DMS153 treated with DMSO at 0.1 percent for 48 hours (cell line): ENCODE data around the gene C12orf76.
A peak's percentile ranks its signal among the peaks of the same experiment; 100 is the strongest.
"Not testable (repeated sequence)": the region's sequence is repeated elsewhere in the genome, so short reads cannot be mapped to it uniquely, and the experiment has no call there.

Experiments used
- DNase-seq: peaks from one replicate; lab custom pipeline; 2025; ENCODE audit not compliant: unreplicated experiment; lab: John Stamatoyannopoulos, UW

The C12orf76 gene

DNA sequence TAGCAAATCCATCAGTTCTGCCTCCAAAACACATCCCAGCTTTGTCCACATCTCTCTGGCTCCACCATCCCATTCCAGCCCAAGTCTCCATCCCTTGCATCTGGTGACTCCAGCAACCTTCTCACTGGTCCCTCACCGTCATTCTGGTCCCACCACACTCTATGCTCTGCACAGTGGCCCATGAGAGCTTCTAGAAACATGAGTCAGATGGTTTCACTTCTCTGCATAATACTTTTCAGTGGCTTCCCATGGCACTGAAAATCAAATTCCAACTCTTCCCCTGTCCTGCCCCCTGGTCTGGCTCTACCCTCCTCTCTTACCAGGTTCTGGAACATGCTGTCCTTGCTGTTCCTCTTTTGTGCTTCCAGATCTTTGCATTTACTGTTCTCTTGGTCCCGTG lies 17.2 kb upstream of the C12orf76 start:
- DNase-seq = no peak

DNA sequence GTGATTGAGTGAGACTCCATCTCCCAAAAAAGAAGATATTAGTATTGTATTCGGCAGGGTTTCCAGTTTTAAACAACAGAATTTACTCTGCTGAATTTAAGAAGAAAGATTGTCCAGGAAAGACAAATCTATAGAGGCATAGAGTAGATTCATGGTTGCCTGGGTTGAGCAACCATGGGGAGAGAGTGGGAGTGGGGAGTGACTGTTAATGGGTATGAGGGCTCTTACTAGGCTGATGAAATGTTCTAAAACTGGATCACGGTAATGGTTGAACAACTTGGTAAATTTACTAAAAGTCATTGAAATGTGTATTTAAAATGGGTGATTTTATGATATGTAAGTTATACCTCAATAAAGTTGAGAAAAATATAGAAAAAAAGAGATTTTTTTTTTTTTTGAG lies 13.9 kb upstream of the C12orf76 start:
- DNase-seq = no peak

DNA sequence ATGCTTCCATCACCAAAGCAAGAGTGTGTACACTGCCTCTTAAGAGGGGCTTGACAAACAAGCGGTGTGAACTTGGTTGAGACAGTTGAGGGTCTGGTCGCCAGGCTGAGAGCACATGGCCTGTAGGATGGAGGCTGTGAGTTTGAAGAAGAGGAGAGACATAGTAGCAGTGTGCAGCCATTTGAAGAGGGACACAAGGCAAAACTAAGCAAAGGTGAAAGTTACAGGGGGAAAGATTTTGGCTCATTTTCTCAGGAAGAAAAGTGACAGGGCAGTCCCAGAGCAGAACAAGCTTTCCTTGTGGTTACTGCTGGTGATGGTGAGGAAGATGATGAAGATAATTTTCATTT lies 11.3 kb upstream of the C12orf76 start:
- no peak for DNase-seq

DNA sequence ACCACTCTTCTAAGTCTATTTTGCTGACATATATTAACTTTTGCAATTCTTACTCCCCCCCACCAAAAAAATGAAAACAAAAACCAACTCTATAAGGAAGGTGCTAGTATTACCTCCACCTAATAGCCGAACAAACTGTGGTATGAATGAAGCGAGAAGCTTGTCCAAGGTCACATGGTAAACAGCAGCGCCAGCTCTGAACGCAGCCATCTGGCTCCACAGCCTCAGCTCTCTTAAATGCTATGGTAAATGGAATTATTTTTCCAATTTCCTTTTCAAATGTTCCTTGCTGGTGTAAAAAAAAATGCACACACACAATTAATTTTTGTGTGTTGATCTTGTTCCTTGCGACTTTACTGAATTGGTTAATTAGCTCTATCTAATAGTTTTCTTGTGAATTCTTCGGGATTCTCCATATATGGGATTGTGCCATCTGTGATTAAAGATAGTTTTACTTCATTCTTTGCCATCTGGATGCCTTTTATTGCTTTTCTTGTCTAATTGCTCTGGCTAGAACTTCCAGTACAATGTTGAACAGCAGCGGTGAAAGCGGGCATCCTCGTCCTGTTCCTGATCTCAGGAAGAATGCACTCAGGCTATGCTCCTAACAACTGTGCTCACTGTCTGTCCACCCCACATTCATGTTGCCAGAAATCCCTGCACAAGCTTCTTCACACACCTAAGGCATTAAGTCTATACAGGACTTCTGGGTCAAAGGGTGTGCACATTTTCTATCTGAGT lies 10.7 kb upstream of the C12orf76 start:
- DNase-seq = no peak

DNA sequence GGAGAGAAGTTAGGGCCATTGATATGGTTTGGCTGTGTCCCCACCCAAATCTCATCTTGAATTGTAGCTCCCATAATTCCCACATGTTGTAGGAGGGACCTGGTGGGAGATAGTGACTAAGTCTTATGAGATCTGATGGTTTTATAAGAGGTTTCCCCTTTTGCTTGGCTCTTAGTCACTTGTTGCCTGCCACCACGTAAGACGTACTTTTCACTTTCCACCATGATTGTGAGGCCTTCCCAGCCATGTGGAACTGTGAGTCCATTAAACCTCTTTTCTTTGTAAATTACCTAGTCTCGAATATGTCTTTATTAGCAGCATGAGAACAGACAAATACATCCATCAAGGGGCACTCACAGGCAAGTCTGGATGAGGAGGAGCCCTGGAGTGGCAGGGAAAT lies 8.3 kb upstream of the C12orf76 start:
- not testable (repeated sequence) for DNase-seq

DNA sequence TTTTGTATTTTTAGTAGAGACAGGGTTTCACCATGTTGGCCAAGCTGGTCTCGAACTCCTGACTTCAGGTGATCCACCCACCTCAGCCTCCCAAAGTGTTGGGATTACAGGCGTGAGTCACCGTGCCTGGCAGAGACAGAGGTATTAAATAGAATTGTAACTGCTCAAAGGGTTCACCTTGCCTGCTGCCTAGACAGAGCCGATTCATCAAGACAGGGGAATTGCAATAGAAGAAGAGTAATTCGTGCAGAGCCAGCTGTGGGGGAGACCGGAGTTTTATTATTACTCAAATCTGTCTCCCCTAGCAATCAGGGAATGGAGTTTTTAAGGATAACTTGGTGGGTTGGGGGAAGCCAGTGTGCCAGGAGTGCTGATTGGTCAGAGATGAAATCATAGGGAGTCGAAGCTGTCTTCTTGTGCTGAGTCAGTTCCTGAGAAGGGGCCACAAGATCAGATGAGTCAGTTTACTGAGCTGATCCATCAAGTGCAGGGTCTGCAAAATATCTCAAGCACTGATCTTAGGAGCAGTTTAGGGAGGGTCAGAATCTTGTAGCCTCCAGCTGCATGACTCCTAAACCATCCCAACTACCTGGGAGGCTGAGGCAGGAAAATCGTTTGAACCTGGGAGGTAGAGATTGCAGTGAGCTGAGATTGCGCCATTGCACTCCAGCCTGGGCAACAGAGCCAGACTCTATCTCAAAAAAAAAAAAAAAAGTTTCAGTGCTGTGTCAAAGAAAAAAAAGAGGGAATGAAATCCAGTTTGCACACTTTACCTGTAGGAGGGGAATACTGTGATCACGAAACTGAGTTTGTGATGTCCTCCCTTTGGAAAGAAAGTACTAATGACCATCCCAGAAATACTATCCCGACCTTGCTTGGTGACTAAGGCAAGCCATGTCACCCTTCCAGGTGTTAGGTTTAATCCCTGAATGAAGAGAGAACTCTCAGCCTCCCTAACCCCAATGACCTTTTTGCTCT lies 7.3 kb upstream of the C12orf76 start:
- DNase-seq = not testable (repeated sequence)

DNA sequence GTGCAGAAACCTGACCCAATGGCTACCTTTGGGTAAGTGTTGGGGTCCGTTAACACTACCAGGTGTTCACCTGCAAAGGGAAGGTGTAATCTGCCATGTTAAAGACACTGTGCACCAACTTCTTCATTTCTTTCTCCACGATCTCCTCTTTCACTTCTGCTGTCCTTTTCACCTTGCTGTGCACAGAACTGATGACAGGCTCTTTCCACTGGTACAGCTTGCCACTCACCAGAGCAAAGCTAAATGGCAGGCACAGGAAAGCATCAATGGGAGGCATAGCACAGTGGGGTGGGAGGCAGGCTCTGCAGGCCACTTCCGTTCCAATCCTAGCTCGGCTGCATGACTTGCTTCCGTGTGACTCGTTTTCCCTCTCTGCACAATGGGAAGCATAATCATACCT lies 2.6 kb upstream of the C12orf76 start:
- DNase-seq = no peak

DNA sequence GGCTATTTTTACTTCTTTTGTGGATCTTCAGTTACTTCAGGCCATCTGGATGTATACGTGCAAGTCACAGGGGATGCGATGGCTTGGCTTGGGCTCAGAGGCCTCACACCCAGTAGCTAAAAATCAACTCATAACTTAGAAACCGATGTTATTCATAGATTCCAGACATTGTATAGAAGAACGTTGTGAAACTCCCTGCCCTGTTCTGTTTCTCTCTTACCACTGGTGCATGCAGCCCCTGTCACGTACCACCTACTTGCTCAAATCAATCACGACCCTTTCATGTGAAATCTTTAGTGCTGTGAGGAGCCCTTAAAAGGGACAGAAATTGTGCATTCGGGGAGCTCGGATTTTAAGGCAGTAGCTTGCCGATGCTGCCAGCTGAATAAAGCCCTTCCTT lies 1.3 kb upstream of the C12orf76 start:
- not testable (repeated sequence) for DNase-seq

DNA sequence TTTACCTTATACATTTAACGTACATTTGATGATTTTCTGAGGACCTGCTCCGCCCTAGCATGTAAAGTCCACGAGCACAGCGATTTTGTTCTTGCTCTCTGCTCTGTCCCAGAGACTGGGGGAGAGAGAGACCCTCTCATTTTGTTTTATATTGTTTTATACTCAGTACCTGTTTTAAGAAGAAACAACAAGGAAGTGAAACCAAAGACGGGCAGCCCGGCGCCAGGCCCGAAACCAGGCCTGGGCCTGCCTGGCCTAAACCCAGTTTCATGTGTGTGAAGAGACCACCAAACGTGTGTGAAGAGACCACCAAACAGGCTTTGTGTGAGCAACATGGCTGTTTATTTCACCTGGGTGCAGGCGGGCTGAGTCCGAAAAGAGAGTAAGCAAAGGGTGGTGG lies 712 bp upstream of the C12orf76 start:
- not testable (repeated sequence) for DNase-seq

DNA sequence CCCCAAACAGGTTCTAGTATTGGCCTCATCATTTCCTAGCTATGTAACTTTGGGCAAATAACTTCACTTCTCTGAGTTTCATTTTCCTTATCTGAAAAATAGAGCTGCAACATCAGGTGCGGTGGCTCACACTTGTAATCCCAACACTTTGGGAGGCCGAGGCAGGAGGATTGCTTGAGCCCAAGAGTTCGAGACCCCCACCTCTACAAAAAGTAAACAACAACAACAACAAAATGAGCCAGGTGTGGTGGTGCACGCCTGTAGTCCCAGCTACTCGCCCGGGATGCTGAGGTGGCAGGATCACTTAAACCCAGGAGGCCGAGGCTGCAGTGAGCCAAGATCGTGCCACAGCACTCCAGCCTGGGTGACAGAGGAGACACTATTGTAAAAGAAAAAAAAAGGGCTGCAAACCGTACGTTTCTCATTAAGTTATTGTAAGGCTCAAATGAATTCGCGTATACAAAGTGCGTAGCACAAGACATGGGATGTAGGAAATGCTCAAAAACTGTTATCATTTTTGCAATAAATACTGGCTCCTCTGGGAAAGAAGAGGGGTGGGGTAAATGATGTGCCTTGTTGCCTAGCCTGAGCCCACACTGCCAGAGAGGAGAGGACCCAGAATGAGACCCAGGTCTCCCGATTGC lies 903 bp downstream of the C12orf76 start:
- DNase-seq = no peak

DNA sequence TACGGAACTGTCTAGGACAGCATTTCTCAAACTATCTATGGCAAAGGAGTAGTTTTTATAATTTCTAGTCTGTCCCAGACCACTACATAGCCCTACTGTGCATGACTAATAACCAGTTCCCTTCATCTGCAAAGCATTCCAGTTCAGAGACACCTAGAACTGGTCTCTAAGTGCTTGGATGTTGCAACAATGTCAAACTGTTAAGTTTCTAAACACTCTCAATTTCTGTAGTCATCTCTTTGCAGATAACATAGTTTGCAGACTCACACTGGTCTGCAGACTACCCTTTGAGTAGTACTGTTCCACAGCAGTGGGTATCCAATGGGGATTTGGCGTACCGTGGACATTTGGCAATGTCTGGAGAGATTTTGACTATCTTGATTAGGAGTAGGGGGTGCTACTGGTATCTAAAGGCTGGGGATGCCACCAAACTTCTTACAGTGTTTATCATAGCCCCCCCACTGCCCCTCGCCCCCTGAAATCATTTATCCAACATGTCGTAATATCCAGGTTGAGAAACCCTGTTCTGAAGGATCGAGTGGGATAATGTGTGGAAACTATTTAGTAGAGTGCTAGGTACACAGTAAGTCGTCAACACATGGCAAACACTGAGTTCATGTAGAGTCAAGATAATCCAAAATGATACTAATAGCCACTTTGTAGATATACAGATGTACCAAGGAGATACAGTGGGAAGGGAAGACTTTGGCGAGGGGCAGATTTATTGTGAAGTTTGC lies 1.7 kb downstream of the C12orf76 start:
- DNase-seq = no peak

DNA sequence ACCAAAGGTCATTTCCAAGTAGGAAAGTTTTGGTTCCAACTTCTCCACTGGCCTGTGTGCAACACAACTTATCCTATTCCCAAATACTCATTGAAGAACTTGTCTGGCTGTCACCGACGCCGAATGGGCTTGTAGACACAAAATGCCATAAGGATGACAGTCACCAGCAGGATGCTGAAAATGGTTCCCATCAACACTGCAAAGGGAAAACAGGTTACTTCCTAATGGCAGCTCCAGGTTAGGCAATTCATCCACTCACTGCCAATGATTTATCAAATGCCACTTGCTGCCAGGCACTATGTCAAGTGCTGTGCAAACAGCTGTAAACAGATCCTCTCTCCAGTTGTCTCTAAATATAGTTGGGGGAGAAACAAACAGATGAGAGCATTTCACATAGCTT lies 6.1 kb downstream of the C12orf76 start:
- peak; percentile 84 for DNase-seq

DNA sequence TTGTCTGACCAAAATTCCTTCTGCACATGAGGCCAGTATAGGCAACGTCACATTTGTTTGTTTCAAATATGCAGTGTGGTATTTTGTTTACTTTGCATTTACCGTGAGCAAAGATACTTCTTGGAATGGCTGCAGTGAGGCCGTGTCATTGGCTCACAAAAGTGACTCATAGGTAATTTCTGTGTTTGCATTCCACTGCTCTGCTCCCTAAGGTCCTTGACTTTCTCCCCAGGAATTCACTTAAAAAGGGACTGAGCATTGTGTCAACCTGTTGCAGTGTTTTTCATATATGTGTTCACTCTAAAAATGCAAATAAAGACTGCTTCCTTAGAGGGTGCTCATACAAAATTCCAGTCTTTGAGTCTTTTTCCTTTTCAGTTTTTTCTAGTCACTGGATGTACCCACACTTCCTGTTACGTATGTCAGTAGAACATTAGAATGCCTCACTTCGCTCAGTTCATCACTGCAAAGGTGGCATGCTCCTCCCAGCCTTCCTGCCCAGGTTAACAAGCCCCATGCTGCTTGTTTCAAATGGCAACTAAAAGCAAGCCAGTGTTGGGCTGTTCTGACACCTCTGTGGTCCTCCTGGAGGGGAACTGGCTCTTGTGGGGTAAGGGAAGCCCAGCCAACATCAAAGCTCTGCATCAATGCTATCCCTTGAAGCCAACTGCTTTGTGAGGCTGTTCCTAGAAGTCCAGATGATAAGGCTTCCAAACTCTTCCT lies 9.1 kb downstream of the C12orf76 start:
- DNase-seq = no peak

DNA sequence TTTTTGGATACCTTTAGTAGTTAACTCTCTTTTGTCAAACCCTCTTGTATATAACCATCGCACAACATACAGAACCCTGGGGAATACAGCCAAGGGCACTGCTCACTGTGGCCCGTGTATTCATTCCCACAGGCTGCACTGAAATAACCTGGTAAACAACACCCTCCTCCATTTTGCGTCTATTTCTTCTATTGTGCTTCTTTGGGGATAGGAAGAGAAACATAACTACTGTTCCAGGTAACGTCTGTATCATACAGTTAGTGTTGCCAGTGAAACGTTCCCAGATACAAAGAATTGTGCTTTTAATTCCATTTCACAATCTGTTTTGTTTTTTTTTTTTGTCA lies 9.6 kb downstream of the C12orf76 start:
- DNase-seq = no peak

DNA sequence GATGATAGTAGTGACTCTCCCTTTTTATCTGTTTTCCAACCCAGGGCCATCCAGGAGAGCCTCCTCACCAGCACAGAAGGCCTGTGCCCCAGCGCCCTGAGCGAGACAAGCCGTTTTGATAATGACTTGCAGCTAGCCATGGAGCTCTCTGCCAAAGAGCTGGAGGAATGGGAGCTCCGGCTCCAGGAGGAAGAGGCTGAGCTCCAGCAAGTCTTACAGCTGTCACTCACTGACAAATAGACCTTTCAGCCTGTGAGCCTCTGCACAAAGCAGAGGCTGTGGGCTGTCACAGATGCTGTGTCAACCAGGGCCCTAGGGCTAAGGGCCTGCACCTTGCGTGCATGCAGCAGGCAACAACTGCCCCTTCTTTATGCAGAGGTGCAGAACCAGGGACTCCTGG lies 11.0 kb downstream of the C12orf76 start:
- no peak for DNase-seq

DNA sequence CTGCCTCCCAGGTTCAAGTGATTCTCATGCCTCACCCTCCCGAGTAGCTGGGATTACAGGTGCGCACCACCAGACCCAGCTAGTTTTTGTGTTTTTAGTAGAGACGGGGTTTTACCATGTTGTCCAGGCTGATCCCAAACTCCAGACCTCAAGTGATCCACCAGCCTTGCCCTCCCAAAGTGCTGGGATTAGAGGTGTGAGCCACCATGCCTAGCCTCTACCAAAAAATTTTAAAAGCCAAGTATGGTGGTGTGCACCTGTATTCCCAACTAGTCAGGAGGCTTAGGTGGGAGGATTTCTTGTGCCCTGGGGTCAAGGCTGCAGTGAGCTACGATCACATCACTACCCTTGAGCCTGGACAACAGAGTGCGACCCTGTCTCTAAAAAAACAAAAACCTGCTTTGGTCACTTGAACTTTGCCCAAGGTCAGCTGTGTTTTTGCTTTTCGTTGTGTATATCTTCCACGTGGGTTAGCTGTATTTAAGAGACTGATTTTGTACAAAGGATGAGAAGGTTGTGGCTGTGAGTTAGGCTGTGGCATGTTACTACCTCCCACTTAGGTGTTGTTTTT lies 12.7 kb downstream of the C12orf76 start:
- no peak for DNase-seq

DNA sequence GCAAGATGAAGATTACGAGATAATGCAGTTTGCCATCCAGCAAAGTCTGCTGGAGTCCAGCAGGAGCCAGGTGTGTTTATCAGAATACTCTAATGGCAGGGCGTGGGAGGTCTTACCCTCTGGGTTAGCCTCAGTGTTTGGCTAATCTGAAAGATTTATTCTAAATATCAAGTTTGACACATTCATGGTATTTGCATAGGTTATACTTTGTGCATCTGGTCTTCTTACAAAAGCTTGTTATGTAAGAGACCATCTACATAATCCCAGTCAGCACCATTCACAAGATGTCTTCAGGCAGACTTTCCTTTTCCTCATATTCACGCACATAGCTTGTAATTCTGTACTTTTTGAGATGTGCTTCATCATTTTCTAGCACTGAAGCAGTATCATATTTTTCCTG lies 14.4 kb downstream of the C12orf76 start:
- no peak for DNase-seq

DNA sequence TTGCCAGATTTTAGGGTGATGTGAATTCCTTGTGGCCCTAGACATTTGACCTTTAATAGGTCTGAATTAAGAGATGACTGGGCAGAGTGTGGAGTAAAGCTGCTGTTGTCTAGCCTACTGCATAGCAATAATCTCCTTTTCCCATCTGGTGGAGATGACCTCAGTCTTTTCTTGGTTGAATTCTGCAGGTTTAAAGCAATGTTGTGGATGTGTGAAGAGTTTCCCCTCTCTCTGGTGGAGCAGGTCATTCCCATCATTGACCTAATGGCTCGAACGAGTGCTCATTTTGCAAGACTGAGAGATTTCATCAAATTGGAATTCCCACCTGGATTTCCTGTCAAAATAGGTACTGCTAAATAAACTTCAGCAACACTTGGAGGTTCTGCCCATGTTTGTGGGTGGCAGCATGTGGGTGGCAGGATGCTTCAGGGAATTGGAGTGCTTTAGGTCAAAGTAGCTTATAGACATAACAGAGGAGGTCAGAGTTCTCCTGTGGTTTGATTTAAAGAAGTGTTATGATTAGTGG lies 19.0 kb downstream of the C12orf76 start:
- DNase-seq = no peak

DNA sequence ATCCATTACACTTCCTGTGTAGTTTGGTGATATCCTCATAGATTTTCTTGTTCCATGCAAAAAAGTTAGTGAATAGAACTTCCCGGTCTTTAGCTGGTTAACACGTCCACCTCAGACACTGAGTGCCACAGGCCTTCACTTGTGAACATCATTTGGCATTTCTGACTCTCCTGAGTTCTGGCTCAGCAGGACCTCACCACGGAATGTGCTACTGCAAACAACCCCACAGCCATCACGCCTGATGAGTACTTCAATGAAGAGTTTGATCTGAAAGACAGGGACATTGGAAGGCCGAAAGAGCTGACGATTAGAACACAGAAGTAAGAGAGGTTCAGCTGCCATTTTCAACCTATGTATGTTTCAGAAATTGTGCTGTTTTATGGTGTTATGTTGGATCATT lies 20.0 kb downstream of the C12orf76 start:
- no peak for DNase-seq

DNA sequence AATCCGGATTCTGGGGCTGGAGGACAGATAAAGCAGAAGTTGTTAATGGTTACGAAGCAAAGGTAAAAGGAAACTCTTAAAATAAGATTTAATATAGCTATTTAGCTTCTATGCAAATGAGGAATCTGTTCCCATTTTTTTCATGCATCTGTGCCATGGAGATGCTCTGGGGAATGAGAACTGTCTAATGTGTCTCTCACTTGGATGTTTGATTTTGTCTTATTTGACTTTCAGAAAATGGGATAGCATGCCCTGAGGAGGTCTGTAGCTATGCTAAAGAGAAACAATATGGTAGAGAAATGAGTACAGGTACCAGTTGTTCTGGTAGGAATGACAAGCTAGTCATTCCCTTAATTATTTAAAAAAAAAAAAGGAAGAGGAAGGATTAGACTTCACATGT lies 24.3 kb downstream of the C12orf76 start:
- DNase-seq = no peak
